HepG2 (cell line): ENCODE data around the gene HS3ST3A1. TPM values are rescaled to one million over a fixed set of nuclear protein-coding genes. Genes with fewer than 3 reads are reported as not detected.

Experiments used
- ATAC-seq: fragments of 200-7000 bp; cut with Tn5 transposase; 3 replicates; pipeline ENCODE4 v1.9.1; 2020; ENCODE audit warnings: mild to moderate bottlenecking, moderate library complexity
- BruUV-seq: library from RNA; stranded (reverse); fragments of 400-500 nt; replicated peaks from 2 replicates; lab custom pipeline; 2021; lab: Mats Ljungman, UMichigan
- CTCF ChIA-PET: fragments of 300-600 bp; formaldehyde crosslinking; extraction: SDS; loops from one replicate; lab custom pipeline; 2021; ENCODE audit warnings: low total read pairs, inconsistent platforms, low intra/inter-chr PET ratio; lab: Yijun Ruan, JAX
- POLR2A ChIA-PET: fragments of 350-600 bp; sonication (Branson Sonifier 250); formaldehyde crosslinking; loops from one replicate; lab custom pipeline; 2020; ENCODE audit warnings: antibody characterized with exemption, inconsistent platforms; lab: Yijun Ruan, JAX
- DNase-seq: peaks from one replicate; pipeline ENCODE4 v3.0.0-alpha.2; 2015; ENCODE audit warnings: low spot score
- FAIRE-seq: peaks from 3 replicates; lab custom pipeline; 2011; peaks lifted over from hg19 to GRCh38; lab: Jason Lieb, UNC
- H2AFZ ChIP-seq: one replicate; pipeline ENCODE4 v1.6.1; 2011; ENCODE audit warnings: low read length, inconsistent platforms
- H3K27ac ChIP-seq: fragments of 300-600 bp; 3 replicates; pipeline ENCODE4 v1.8.0; 2011; ENCODE audit warnings: mixed run types, mild to moderate bottlenecking, mixed read lengths, low read length, inconsistent platforms; ENCODE audit not compliant: insufficient read depth; ENCODE audit errors: extremely low read length
- H3K27me3 ChIP-seq, 2 experiments: fragments of 200-600 bp in 1 of 2; 2 replicates in 1 of 2; 3 replicates in 1 of 2; pipeline versions ENCODE4 v1.6.0 to v1.8.0; 2011; ENCODE audit warnings: low read length in 2 of 2, mild to moderate bottlenecking in 2 of 2, moderate library complexity in 2 of 2, inconsistent platforms in 1 of 2; ENCODE audit not compliant: insufficient read depth in 2 of 2, control insufficient read depth in 1 of 2
- H3K36me3 ChIP-seq, 2 experiments: fragments of 200-600 bp in 1 of 2; replicated peaks in 1 of 2; 2 replicates in 1 of 2; 3 replicates in 1 of 2; pipeline versions ENCODE4 v1.5.1 to v1.8.0; 2011; ENCODE audit warnings: low read length in 2 of 2, inconsistent platforms in 1 of 2; ENCODE audit not compliant: insufficient read depth in 2 of 2, control insufficient read depth in 1 of 2
- H3K4me1 ChIP-seq: 2 replicates; pipeline ENCODE4 v1.5.1; 2012; ENCODE audit warnings: low read length, inconsistent platforms; ENCODE audit not compliant: insufficient read depth
- H3K4me2 ChIP-seq: 2 replicates; pipeline ENCODE4 v1.6.0; 2011; ENCODE audit warnings: low read depth, low read length, inconsistent platforms
- H3K4me3 ChIP-seq, 3 experiments: fragments of 200-600 bp in 1 of 3; sonication (generic), shearing (Covaris generic) in 1 of 3; replicated peaks in 1 of 3; 2 replicates each; pipeline ENCODE4 v1.5.1; 2011 to 2016; ENCODE audit warnings: low read length in 3 of 3, inconsistent platforms in 2 of 3, low read depth in 2 of 3, mild to moderate bottlenecking in 2 of 3, control low read depth in 1 of 3, mixed read lengths in 1 of 3; ENCODE audit not compliant: insufficient read depth in 1 of 3
- H3K79me2 ChIP-seq: one replicate; pipeline ENCODE4 v1.6.1; 2011; ENCODE audit warnings: low read length, inconsistent platforms; ENCODE audit not compliant: insufficient read depth
- H3K9ac ChIP-seq: 2 replicates; pipeline ENCODE4 v1.6.0; 2011; ENCODE audit warnings: mild to moderate bottlenecking, low read depth, low read length, inconsistent platforms; ENCODE audit not compliant: insufficient read depth
- H3K9me3 ChIP-seq: 2 replicates; pipeline ENCODE4 v1.5.1; 2012; ENCODE audit warnings: mild to moderate bottlenecking, low read length
- H4K20me1 ChIP-seq: 2 replicates; pipeline ENCODE4 v1.6.0; 2011; ENCODE audit warnings: inconsistent platforms, mild to moderate bottlenecking, low read length, moderate library complexity; ENCODE audit not compliant: insufficient read depth
- EHMT2 ChIP-seq: fragments of 200-600 bp; sonication (generic); IDR thresholded peaks from 2 replicates; pipeline ENCODE4 v1.7.0; 2017; ENCODE audit warnings: antibody characterized with exemption, low read depth, low read length, borderline replicate concordance
- HMG20A ChIP-seq: IDR thresholded peaks from 2 replicates; pipeline ENCODE4 v1.6.1; 2016; ENCODE audit warnings: borderline replicate concordance
- JUND ChIP-seq: sonication (generic); formaldehyde crosslinking; IDR thresholded peaks from 2 replicates; pipeline ENCODE4 v1.8.0; 2022; ENCODE audit warnings: mild to moderate bottlenecking, missing genetic modification reagents
- MAX ChIP-seq: IDR thresholded peaks from 2 replicates; pipeline ENCODE4 v1.6.1; 2012; ENCODE audit warnings: inconsistent platforms
- MEIS1 ChIP-seq: sonication (generic); formaldehyde crosslinking; IDR thresholded peaks from 2 replicates; pipeline ENCODE4 v1.9.0; 2021; ENCODE audit warnings: mild to moderate bottlenecking, missing genetic modification reagents, moderate library complexity, borderline replicate concordance
- MTA1 ChIP-seq: sonication (generic); formaldehyde crosslinking; IDR thresholded peaks from 2 replicates; pipeline ENCODE4 v1.4.0; 2020; ENCODE audit warnings: missing genetic modification reagents, mild to moderate bottlenecking, borderline replicate concordance
- POGZ ChIP-seq: sonication (generic); formaldehyde crosslinking; IDR thresholded peaks from 2 replicates; pipeline ENCODE4 v1.4.0; 2020; ENCODE audit warnings: mild to moderate bottlenecking, missing genetic modification reagents
- PRDM10 ChIP-seq: sonication (generic); formaldehyde crosslinking; IDR thresholded peaks from 2 replicates; pipeline ENCODE4 v1.4.0; 2020; ENCODE audit warnings: low read depth, missing genetic modification reagents
- TBL1XR1 ChIP-seq: fragments of 150-350 bp; IDR thresholded peaks from 2 replicates; pipeline ENCODE4 v1.6.1; 2014; ENCODE audit warnings: borderline replicate concordance, low read length; ENCODE audit not compliant: partially characterized antibody
- TBX2 ChIP-seq: sonication (generic); formaldehyde crosslinking; IDR thresholded peaks from 2 replicates; pipeline ENCODE4 v1.5.0; 2020; ENCODE audit warnings: missing genetic modification reagents, mild to moderate bottlenecking, borderline replicate concordance
- ZNF280D ChIP-seq: sonication (generic); formaldehyde crosslinking; IDR thresholded peaks from 2 replicates; pipeline ENCODE4 v1.5.1; 2020; ENCODE audit warnings: mild to moderate bottlenecking, missing genetic modification reagents
- ZNF432 ChIP-seq: sonication (generic); formaldehyde crosslinking; IDR thresholded peaks from 2 replicates; pipeline ENCODE4 v1.5.0; 2020; ENCODE audit warnings: missing genetic modification reagents, mild to moderate bottlenecking, borderline replicate concordance
- ZNF629 ChIP-seq: sonication (generic); formaldehyde crosslinking; conservative IDR thresholded peaks from 2 replicates; pipeline ENCODE4 v1.5.0; 2020; ENCODE audit warnings: missing genetic modification reagents
- WGBS: methylation state at CpG from one replicate; pipeline ENCODE4 v1.1.6; 2017; ENCODE audit warnings: low lambda C conversion rate; 5-methylcytosine and 5-hydroxymethylcytosine counted together
- in situ Hi-C: cut with HindIII; loops from 2 replicates; pipeline ENCODE4 v1.10.0; 2017; ENCODE audit warnings: low pct_unique_long_range_greater_than_20kb; ENCODE audit not compliant: extremely low pct_ligation_motif_present
- intact Hi-C: fragments of 100-400 bp; cut with micrococcal nuclease; formaldehyde crosslinking; loops from one replicate; pipeline ENCODE4 v1.10.0; 2022; ENCODE audit not compliant: unreplicated experiment
- polyA plus RNA-seq, 8 experiments: library from polyadenylated mRNA; depleted of rRNA in 3 of 8; stranded (reverse) in 7 of 8; unstranded in 1 of 8; fragments of >200 nt; fragmentation: Illumina TruSeq in 4 of 8; extraction: Trizol in 4 of 8; gene quantifications; 2 replicates each; pipeline versions ENCODE4 v1.2.1 to v1.2.3, GENCODE V29; 2011 to 2016; ENCODE audit warnings: low read depth in 4 of 8, missing spikeins in 1 of 8, mixed read lengths in 1 of 8; ENCODE audit not compliant: insufficient read depth in 1 of 8
- total RNA-seq, 5 experiments: library from RNA; depleted of rRNA; stranded (reverse); fragments of >200 nt; fragmentation: Illumina TruSeq; extraction: Trizol; gene quantifications; 2 replicates each; pipeline ENCODE4 v1.2.3, GENCODE V29; 2016; ENCODE audit warnings: low read depth in 1 of 5

HS3ST3A1 gene
- total and polyA plus RNA-seq, 2 of the 13 experiments (the other 11 are each of a cell fraction or from before 2014, with no cell fraction given), result 1.3 to 3.5 TPM

DNA sequence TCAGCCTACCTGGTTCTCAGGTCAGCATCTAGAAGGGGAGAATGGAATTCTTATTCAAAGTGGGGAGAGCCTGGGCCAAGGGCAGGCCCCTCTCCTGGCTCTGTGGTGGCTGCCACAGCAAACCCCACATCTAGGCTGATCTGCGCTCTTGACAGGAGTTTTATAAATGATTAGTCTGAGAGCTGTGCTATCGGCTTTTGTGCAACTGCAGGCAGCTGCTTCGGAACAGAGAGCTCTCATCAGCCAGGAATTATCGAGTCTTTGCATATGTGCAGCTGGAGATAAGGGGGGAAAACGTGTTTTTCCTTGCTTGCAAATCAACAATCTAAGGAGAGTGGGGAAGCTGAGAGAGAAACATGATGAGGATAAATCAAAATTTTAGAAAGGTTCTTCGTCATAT, 91.7 kb downstream of the HS3ST3A1 start (continued):
- TF ChIP-seq ZNF280D, result no peak
- TF ChIP-seq ZNF629, result no peak
- TF ChIP-seq MEIS1 (CRISPR knock-in tag), result no peak

DNA sequence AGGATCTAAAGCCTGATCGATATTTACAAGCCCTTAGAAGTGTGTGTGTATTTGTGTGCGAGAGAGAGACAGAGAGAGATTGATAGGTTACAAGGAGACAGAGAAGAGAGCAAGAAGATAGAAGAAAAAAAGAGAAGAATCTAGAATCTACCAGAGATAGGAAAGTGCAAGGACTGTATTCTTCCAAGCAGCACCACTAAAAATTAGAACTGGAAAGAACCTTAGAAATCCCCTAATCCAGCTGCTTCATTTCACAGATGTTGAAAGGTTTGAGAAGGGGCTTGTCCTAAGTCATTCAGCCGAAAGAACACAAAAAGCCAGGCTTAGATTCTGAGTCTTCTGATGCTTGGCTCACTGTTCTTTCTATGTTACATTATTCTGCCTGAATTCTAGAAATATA, 92.2 kb downstream of the HS3ST3A1 start:
- no peaks in the 10 kb centered on the region for H3K9me3 ChIP-seq
- H3K36me3 ChIP-seq, result no peaks in the 10 kb centered on the region
- no peak overlapping the region for H2AFZ ChIP-seq
- H3K4me3 ChIP-seq, result no peak overlapping the region
- in situ Hi-C loops (no loop called here), intact Hi-C loops (no loop called here)
- H3K4me2 ChIP-seq, result no peak overlapping the region
- no TSS peak for BruUV-seq
- FAIRE-seq (no peak), ATAC-seq (no peak), DNase-seq (no peak)
- ChIA-PET POLR2A (no interaction called here), CTCF (no interaction called here)
- H3K79me2 ChIP-seq, result no peaks in the 10 kb centered on the region
- no peak overlapping the region for H3K9ac ChIP-seq
- 19% methylated on average over 3 of the region's 3 CpGs for WGBS
- H4K20me1 ChIP-seq, result no peaks in the 10 kb centered on the region
- no peak overlapping the region for H3K27ac ChIP-seq
- H3K4me1 ChIP-seq, result no peaks in the 10 kb centered on the region
- H3K27me3 ChIP-seq, result peaks cover 0 to 23% of the 10 kb centered on the region in 2 experiments; a peak in 1 of 5 replicates
- TF ChIP-seq TBL1XR1, result no peak
- no peak for TF ChIP-seq ZNF432 (CRISPR knock-in tag)
- no peak for TF ChIP-seq HMG20A (CRISPR knock-in tag)
- no peak for TF ChIP-seq ZNF280D
- no peak for TF ChIP-seq JUND (CRISPR knock-in tag)
- TF ChIP-seq POGZ (CRISPR knock-in tag), result no peak
- TF ChIP-seq TBX2 (CRISPR knock-in tag), result no peak
- TF ChIP-seq EHMT2, result no peak
- TF ChIP-seq MAX, result no peak
- no peak for TF ChIP-seq MTA1 (CRISPR knock-in tag)
- TF ChIP-seq PRDM10 (CRISPR knock-in tag), result no peak
